OCI-LY7 (cell line): Measurements from ENCODE around the gene IFIH1. TPM values are rescaled to one million over a fixed set of nuclear protein-coding genes. Genes with fewer than 3 reads are reported as not detected.

Experiments used
- BruUV-seq: library from RNA; stranded (reverse); fragments of 400-500 nt; replicated peaks from 2 replicates; lab custom pipeline; 2021; lab: Mats Ljungman, UMichigan
- CTCF ChIA-PET: fragments of 300-600 bp; sonication (Branson Sonifier 250); formaldehyde crosslinking; loops from one replicate; lab custom pipeline; 2022; ENCODE audit warnings: antibody characterized with exemption; ENCODE audit not compliant: unreplicated experiment; lab: Charles Lee
- POLR2A ChIA-PET: fragments of 300-600 bp; sonication (Branson Sonifier 250); formaldehyde crosslinking; loops from one replicate; lab custom pipeline; 2022; ENCODE audit warnings: antibody characterized with exemption; lab: Charles Lee
- DNase-seq: peaks from one replicate; pipeline ENCODE4 v3.0.0-alpha.2; 2015; ENCODE audit warnings: low spot score
- H2AFZ ChIP-seq: fragments of 200-600 bp; sonication (generic), shearing (Covaris generic); 2 replicates; pipeline ENCODE4 v1.6.1; 2014; ENCODE audit warnings: mild to moderate bottlenecking, antibody characterized with exemption, low read length, moderate library complexity
- H3K27ac ChIP-seq: fragments of 200-600 bp; sonication (generic); 2 replicates; pipeline ENCODE4 v1.5.1; 2014; ENCODE audit warnings: mixed run types, low read depth, mild to moderate bottlenecking, moderate library complexity, low read length, inconsistent platforms; ENCODE audit not compliant: poor library complexity, severe bottlenecking
- H3K36me3 ChIP-seq: fragments of 200-600 bp; sonication (generic); 2 replicates; pipeline ENCODE4 v1.6.1; 2014; ENCODE audit warnings: mild to moderate bottlenecking, antibody characterized with exemption, low read length, moderate library complexity, mixed read lengths; ENCODE audit not compliant: insufficient read depth
- H3K4me1 ChIP-seq: fragments of 200-600 bp; sonication (generic); 2 replicates; pipeline ENCODE4 v1.5.1; 2014; ENCODE audit warnings: mild to moderate bottlenecking, low read length; ENCODE audit not compliant: insufficient read depth, poor library complexity, severe bottlenecking
- H3K4me2 ChIP-seq: fragments of 200-600 bp; sonication (generic); 2 replicates; pipeline ENCODE4 v1.6.1; 2014; ENCODE audit warnings: mild to moderate bottlenecking, low read length
- H3K4me3 ChIP-seq: fragments of 200-600 bp; sonication (generic); 2 replicates; pipeline ENCODE4 v1.5.1; 2014; ENCODE audit warnings: mild to moderate bottlenecking, low read depth, low read length; ENCODE audit not compliant: poor library complexity, severe bottlenecking
- H3K79me2 ChIP-seq: fragments of 200-600 bp; sonication (generic); 2 replicates; pipeline ENCODE4 v1.6.1; 2016; ENCODE audit warnings: low read depth, mild to moderate bottlenecking, low read length, moderate library complexity, mixed read lengths; ENCODE audit not compliant: insufficient read depth
- H3K9me2 ChIP-seq: fragments of 200-600 bp; sonication (generic); 2 replicates; pipeline ENCODE4 v1.6.1; 2016; ENCODE audit warnings: mild to moderate bottlenecking, low read length, mixed read lengths; ENCODE audit not compliant: insufficient read depth
- H3K9me3 ChIP-seq: fragments of 200-600 bp; sonication (generic); 2 replicates; pipeline ENCODE4 v1.6.1; 2014; ENCODE audit warnings: mild to moderate bottlenecking, mixed run types, low read length, mixed read lengths
- H4K20me1 ChIP-seq: fragments of 200-600 bp; sonication (generic); 2 replicates; pipeline ENCODE4 v1.6.1; 2014; ENCODE audit warnings: mild to moderate bottlenecking, antibody characterized with exemption, low read length, moderate library complexity, mixed read lengths; ENCODE audit not compliant: insufficient read depth
- EZH2phosphoT487 ChIP-seq: fragments of 200-600 bp; sonication (generic); IDR thresholded peaks from 2 replicates; pipeline ENCODE4 v1.6.1; 2018; ENCODE audit warnings: low read depth, borderline replicate concordance, mild to moderate bottlenecking, mixed run types, antibody characterized with exemption, low read length, moderate library complexity, mixed read lengths
- intact Hi-C: fragments of 100-400 bp; cut with micrococcal nuclease; formaldehyde crosslinking; loops from one replicate; pipeline ENCODE4 v1.10.0; 2022; ENCODE audit not compliant: unreplicated experiment
- total RNA-seq, 2 experiments: library from RNA; depleted of rRNA in 1 of 2; stranded (reverse); fragments of >200 nt in 1 of 2; shearing (Covaris generic) in 1 of 2; gene quantifications; 2 replicates each; pipeline ENCODE4 v1.2.3, GENCODE V29; 2014 to 2022
- TF ChIP-seq, protein P1 (sequence below): fragments of 200-600 bp; sonication (generic); conservative IDR thresholded peaks from 2 replicates; pipeline ENCODE4 v1.5.1; 2014; ENCODE audit warnings: mild to moderate bottlenecking, antibody characterized with exemption, low read length, moderate library complexity, mixed read lengths

IFIH1 gene
- total RNA-seq, 2 experiments from 2014 or later, result 10.6 to 12.3 TPM

DNA sequence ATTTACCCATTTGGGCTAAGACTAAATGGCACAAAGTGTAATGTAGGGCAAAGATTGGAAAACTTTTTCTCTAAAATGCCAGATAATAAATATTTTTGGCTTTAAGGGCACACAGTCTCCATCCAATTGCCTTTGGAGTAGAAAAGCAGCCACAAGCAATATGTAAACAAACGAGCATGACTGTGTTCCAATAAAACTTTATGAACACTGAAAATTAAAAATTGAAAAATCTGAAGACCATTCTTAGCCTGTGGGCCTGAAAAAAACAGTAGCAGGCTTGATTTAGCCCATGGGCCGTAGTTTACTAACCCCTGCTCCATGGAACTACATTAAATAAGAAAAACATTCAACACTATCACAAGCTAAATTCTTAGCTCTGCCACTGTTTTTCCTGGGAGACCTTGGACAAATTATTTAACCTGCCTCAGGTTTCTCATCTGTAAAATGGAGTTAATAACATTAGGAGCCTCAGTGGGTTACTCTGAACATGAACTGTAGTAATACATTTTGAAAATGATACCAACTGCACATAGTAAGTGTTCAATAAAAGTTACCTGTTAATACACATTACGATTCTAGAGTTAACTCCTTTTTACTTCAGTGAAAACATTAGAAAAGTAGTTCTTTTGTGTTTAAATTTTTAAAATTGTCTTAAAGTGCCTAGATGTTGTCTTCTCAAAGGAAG lies 1.3 kb downstream of the IFIH1 start:
- TF ChIP-seq, protein P1, sequence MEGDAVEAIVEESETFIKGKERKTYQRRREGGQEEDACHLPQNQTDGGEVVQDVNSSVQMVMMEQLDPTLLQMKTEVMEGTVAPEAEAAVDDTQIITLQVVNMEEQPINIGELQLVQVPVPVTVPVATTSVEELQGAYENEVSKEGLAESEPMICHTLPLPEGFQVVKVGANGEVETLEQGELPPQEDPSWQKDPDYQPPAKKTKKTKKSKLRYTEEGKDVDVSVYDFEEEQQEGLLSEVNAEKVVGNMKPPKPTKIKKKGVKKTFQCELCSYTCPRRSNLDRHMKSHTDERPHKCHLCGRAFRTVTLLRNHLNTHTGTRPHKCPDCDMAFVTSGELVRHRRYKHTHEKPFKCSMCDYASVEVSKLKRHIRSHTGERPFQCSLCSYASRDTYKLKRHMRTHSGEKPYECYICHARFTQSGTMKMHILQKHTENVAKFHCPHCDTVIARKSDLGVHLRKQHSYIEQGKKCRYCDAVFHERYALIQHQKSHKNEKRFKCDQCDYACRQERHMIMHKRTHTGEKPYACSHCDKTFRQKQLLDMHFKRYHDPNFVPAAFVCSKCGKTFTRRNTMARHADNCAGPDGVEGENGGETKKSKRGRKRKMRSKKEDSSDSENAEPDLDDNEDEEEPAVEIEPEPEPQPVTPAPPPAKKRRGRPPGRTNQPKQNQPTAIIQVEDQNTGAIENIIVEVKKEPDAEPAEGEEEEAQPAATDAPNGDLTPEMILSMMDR, result no peak
- TF ChIP-seq EZH2phosphoT487, result no peak
- ChIA-PET POLR2A (interaction anchor here (0.8 to 1.4 kb wide), 4 partner anchors 9 to 26 kb away, joined by 3 to 4 read pairs (median 4); no protein-coding TSS in a partner anchor), CTCF (interaction anchor here (1.0 kb wide), 1 partner anchor 19 kb away, joined by 3 read pairs; no protein-coding TSS in a partner anchor)
- Histone ChIP-seq H3K9me3 (no peaks in the 10 kb centered on the region), H3K4me3 (peak overlapping the region; percentile 100), H3K9me2 (no peaks in the 10 kb centered on the region), H3K79me2 (peaks cover 25% of the 10 kb centered on the region), H3K4me1 (peaks cover 36% of the 10 kb centered on the region), H2AFZ (peak overlapping the region; percentile 87), H3K36me3 (no peaks in the 10 kb centered on the region), H3K4me2 (peak overlapping the region; percentile 72), H3K27ac (peak overlapping the region; percentile 74), H4K20me1 (no peaks in the 10 kb centered on the region)
- intact Hi-C loops, result loop anchor here (1.0 kb wide), 1 partner anchor 27 kb away; the partner anchor contains the start of gene GCA
- DNase-seq, result peak; percentile 30
- no TSS peak for BruUV-seq

- Histone ChIP-seq H3K9me3 (no peaks in the 10 kb centered on the region), H3K79me2 (peaks cover 28% of the 10 kb centered on the region), H3K9me2 (no peaks in the 10 kb centered on the region), H4K20me1 (no peaks in the 10 kb centered on the region), H3K36me3 (no peaks in the 10 kb centered on the region), H3K4me1 (peaks cover 36% of the 10 kb centered on the region), H3K4me3 (peak overlapping the region; percentile 100), H3K27ac (no peak overlapping the region), H2AFZ (no peak overlapping the region; the same call in 1 of the 2 replicates), H3K4me2 (peak overlapping the region; percentile 72)
- ChIA-PET POLR2A (interaction anchor here (0.9 to 1.4 kb wide), 4 partner anchors 10 to 27 kb away, joined by 3 read pairs; no protein-coding TSS in a partner anchor), CTCF (no interaction called here)
- intact Hi-C loops, result no loop called here
- TF ChIP-seq EZH2phosphoT487, result no peak
- TF ChIP-seq, protein P1, result no peak
- BruUV-seq, result no TSS peak
- no peak for DNase-seq
Measured at GRCh38 chr2:162316590-162316989, 1.9 kb downstream of the IFIH1 start.

DNA sequence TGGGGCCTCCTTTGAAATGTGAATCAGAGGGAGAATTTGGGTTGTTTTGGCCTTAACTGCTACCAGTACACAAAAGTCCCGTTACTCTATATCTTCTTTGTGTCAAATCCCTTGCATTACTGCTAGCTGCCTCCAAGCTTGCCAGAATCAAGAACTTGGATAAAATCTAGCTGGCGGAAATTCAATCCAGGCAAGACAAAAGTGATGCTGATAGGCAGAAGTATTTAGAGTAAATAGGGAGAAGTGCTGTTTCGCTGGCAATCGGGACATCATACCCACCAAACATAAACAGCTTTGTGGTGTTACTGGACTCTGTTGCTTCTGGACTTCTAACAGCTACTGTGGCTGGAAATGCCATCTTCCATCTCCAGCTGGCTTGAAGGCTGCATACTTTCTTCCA lies 2.5 kb downstream of the IFIH1 start:
- Histone ChIP-seq H3K4me1 (peaks cover 32% of the 10 kb centered on the region), H3K4me3 (peak overlapping the region; percentile 100), H4K20me1 (no peaks in the 10 kb centered on the region), H3K36me3 (no peaks in the 10 kb centered on the region), H2AFZ (no peak overlapping the region), H3K79me2 (peaks cover 28% of the 10 kb centered on the region), H3K27ac (no peak overlapping the region), H3K4me2 (peak overlapping the region; percentile 72), H3K9me2 (no peaks in the 10 kb centered on the region), H3K9me3 (no peaks in the 10 kb centered on the region)
- POLR2A ChIA-PET, result interaction anchor here (0.9 to 1.0 kb wide), 3 partner anchors 9 to 27 kb away, joined by 3 read pairs; no protein-coding TSS in a partner anchor
- intact Hi-C loops, result no loop called here
- CTCF ChIA-PET, result no interaction called here
- BruUV-seq, result TSS peak; percentile 56
- DNase-seq, result no peak
- no peak for TF ChIP-seq EZH2phosphoT487
- TF ChIP-seq, protein P1, result no peak
